ENCODE data around the gene VAV1.

The VAV1 gene

DNA sequence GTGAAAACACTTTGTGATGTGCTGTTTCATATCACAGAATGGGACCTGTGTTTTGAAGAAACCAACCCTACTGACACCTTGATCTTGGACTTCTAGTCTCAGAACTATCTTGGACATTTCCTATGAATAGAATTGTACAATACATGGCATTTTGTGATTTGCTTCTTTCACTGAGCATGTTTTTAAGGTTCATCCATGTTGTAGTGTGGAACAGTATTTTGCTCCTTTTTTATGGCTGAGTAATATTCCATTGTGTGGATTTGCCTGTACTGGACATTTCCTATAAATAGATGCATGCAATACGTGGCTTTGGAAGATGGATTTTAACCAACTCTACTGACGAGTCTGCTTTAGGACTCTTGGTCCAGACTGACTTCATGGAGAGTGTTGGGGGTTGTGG, 46.8 kb downstream of the VAV1 start:
- Histone ChIP-seq H3F3A (ENCODE audit: insufficient read depth, low read length) (no peaks in the 10 kb centered on the region), H3K4me3 (ENCODE audit: low read length) (no peak overlapping the region), H3K36me3 (replicated peaks; ENCODE audit: insufficient read depth, low read length) (peaks cover 2% of the 10 kb centered on the region; the same call in 1 of the 2 replicates), H3K27ac (ENCODE audit: low read length) (no peak overlapping the region), H3K9me2 (replicated peaks; ENCODE audit: insufficient read depth, low read length) (no peaks in the 10 kb centered on the region), H4K20me1 (ENCODE audit: insufficient read depth, low read length) (no peaks in the 10 kb centered on the region), H3K9ac (ENCODE audit: low read length) (no peak overlapping the region), H3K79me2 (ENCODE audit: low read length) (peaks cover 86% of the 10 kb centered on the region), H3K27me3 (replicated peaks; ENCODE audit: insufficient read depth, low read length) (no peaks in the 10 kb centered on the region), H3K4me2 (ENCODE audit: low read depth, low read length) (no peak overlapping the region), H2AFZ (ENCODE audit: low read length) (no peak overlapping the region), H3K9me3 (replicated peaks; ENCODE audit: insufficient read depth, low read length) (no peaks in the 10 kb centered on the region), H3K4me1 (ENCODE audit: low read length) (no peaks in the 10 kb centered on the region)
- DNase-seq: no peak
- TF ChIP-seq EZH2phosphoT487 (IDR thresholded peaks at IDR 0.05; ENCODE audit: low read length): no peak
- TF ChIP-seq, protein P1, sequence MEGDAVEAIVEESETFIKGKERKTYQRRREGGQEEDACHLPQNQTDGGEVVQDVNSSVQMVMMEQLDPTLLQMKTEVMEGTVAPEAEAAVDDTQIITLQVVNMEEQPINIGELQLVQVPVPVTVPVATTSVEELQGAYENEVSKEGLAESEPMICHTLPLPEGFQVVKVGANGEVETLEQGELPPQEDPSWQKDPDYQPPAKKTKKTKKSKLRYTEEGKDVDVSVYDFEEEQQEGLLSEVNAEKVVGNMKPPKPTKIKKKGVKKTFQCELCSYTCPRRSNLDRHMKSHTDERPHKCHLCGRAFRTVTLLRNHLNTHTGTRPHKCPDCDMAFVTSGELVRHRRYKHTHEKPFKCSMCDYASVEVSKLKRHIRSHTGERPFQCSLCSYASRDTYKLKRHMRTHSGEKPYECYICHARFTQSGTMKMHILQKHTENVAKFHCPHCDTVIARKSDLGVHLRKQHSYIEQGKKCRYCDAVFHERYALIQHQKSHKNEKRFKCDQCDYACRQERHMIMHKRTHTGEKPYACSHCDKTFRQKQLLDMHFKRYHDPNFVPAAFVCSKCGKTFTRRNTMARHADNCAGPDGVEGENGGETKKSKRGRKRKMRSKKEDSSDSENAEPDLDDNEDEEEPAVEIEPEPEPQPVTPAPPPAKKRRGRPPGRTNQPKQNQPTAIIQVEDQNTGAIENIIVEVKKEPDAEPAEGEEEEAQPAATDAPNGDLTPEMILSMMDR (IDR thresholded peaks at IDR 0.05; ENCODE audit: low read length): no peak
- TF ChIP-seq EZH2 (optimal IDR thresholded peaks at IDR 0.05; ENCODE audit: low read depth, low read length): no peak

DNA sequence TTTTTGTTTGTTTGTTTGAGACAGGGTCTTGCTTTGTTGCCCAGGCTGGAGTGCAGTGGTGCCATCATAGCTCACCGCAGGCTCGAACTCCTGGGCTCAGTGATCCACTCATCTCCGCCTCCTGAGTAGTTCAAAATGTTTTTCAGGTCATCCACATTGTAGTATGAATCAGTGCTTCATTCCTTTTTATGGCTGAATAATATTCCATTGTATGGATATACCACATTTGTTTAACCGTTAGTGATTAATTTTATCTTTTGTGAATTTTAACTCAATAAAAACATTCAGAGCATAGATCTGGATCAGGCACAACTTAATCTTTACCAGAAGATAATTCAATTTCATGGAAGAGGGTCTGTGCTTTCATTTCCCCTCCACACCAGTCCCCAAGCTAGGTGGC, 47.7 kb downstream of the VAV1 start:
- Histone ChIP-seq H2AFZ (ENCODE audit: low read length) (no peak overlapping the region), H3K27me3 (replicated peaks; ENCODE audit: insufficient read depth, low read length) (no peaks in the 10 kb centered on the region), H3K9ac (ENCODE audit: low read length) (no peak overlapping the region), H3K4me3 (ENCODE audit: low read length) (no peak overlapping the region), H3F3A (ENCODE audit: insufficient read depth, low read length) (no peaks in the 10 kb centered on the region), H3K36me3 (replicated peaks; ENCODE audit: insufficient read depth, low read length) (peaks cover 2% of the 10 kb centered on the region; the same call in 1 of the 2 replicates), H3K4me1 (ENCODE audit: low read length) (no peaks in the 10 kb centered on the region), H3K9me2 (replicated peaks; ENCODE audit: insufficient read depth, low read length) (no peaks in the 10 kb centered on the region), H3K9me3 (replicated peaks; ENCODE audit: insufficient read depth, low read length) (no peaks in the 10 kb centered on the region), H3K4me2 (ENCODE audit: low read depth, low read length) (no peak overlapping the region), H4K20me1 (ENCODE audit: insufficient read depth, low read length) (no peaks in the 10 kb centered on the region), H3K79me2 (ENCODE audit: low read length) (peaks cover 82% of the 10 kb centered on the region), H3K27ac (ENCODE audit: low read length) (no peak overlapping the region)
- no peak for TF ChIP-seq EZH2phosphoT487 (IDR thresholded peaks at IDR 0.05; ENCODE audit: low read length)
- TF ChIP-seq, protein P1 (IDR thresholded peaks at IDR 0.05; ENCODE audit: low read length): no peak
- no peak for TF ChIP-seq EZH2 (optimal IDR thresholded peaks at IDR 0.05; ENCODE audit: low read depth, low read length)
- DNase-seq: no peak

DNA sequence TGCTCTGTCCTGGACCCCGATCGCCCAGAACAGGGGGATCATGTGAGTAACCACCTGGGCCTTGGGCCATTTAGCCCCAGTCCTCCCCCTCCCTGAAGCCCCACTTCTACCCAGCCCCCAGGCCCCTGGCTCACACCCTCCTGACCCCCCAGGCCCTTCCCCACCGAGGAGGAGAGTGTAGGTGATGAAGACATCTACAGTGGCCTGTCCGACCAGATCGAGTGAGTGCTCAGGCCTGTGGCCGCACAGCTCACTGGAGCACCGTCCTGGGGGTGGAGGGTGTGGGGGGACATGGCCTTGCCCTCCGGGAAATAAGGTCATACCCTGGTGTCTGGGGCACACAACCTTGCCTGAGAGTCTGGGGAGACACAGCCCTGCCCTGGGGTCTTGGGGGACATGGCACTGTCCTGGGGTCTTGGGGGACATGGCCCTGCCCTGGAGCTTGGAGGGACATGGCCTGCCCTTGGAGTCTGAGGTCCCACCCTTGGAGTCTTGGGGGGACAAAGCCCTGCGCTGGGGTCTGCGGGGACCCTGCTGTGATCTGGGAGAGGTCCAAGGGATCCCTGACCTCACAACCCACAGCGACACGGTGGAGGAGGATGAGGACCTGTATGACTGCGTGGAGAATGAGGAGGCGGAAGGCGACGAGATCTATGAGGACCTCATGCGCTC, 49.3 kb downstream of the VAV1 start:
- Histone ChIP-seq H4K20me1 (ENCODE audit: insufficient read depth, low read length) (no peaks in the 10 kb centered on the region), H3K79me2 (ENCODE audit: low read length) (peaks cover 67% of the 10 kb centered on the region), H2AFZ (ENCODE audit: low read length) (no peak overlapping the region), H3K4me1 (ENCODE audit: low read length) (no peaks in the 10 kb centered on the region), H3K4me2 (ENCODE audit: low read depth, low read length) (no peak overlapping the region), H3K4me3 (ENCODE audit: low read length) (no peak overlapping the region), H3K9me3 (replicated peaks; ENCODE audit: insufficient read depth, low read length) (no peaks in the 10 kb centered on the region), H3K36me3 (replicated peaks; ENCODE audit: insufficient read depth, low read length) (peaks cover 5% of the 10 kb centered on the region; the same call in 1 of the 2 replicates), H3K27me3 (replicated peaks; ENCODE audit: insufficient read depth, low read length) (no peaks in the 10 kb centered on the region), H3F3A (ENCODE audit: insufficient read depth, low read length) (no peaks in the 10 kb centered on the region), H3K27ac (ENCODE audit: low read length) (no peak overlapping the region), H3K9ac (ENCODE audit: low read length) (no peak overlapping the region), H3K9me2 (replicated peaks; ENCODE audit: insufficient read depth, low read length) (no peaks in the 10 kb centered on the region)
- DNase-seq: no peak
- TF ChIP-seq EZH2 (optimal IDR thresholded peaks at IDR 0.05; ENCODE audit: low read depth, low read length): no peak
- TF ChIP-seq, protein P1 (IDR thresholded peaks at IDR 0.05; ENCODE audit: low read length): no peak
- TF ChIP-seq EZH2phosphoT487 (IDR thresholded peaks at IDR 0.05; ENCODE audit: low read length): no peak

Data from MM.1S (cell line).